ENCODE measurements around the gene CTNNA3. TPM values are rescaled to one million over a fixed set of nuclear protein-coding genes. Genes with fewer than 3 reads are reported as not detected.

The CTNNA3 gene
- total RNA-seq, 1 donor = not detected

GRCh38 chr10:66842371-66842770 is 853.6 kb downstream of the CTNNA3 start:
- no peaks in the 10 kb centered on the region for H3K36me3 ChIP-seq (ENCODE audit: insufficient read depth, low read length)

GRCh38 chr10:66838656-66839055 is 857.3 kb downstream of the CTNNA3 start:
- TF ChIP-seq CTCF (IDR thresholded peaks at IDR 0.05; ENCODE audit: extremely low read depth, low read depth, low read length) = no peak
- Histone ChIP-seq H2AFZ (ENCODE audit: low read length) (no peak overlapping the region), H3K36me3 (ENCODE audit: insufficient read depth, low read length) (no peaks in the 10 kb centered on the region), H3K27ac (ENCODE audit: low read depth, low read length) (no peak overlapping the region), H3K9me3 (ENCODE audit: low read depth, low read length) (no peaks in the 10 kb centered on the region), H3K27me3 (ENCODE audit: insufficient read depth, low read length) (no peaks in the 10 kb centered on the region), H4K20me1 (ENCODE audit: insufficient read depth, low read length) (no peaks in the 10 kb centered on the region), H3K4me2 (ENCODE audit: insufficient read depth, low read length) (no peak overlapping the region), H3K4me3 (ENCODE audit: insufficient read depth, low read length) (no peak overlapping the region), H3K4me1 (ENCODE audit: insufficient read depth, low read length) (no peaks in the 10 kb centered on the region), H3K79me2 (ENCODE audit: insufficient read depth, low read length) (no peaks in the 10 kb centered on the region)
- DNase-seq (ENCODE audit: insufficient read length, low spot score, missing footprints) = no peak

More at GRCh38 chr10:66842371-66842770, 853.6 kb downstream of the CTNNA3 start:
- H3K27ac ChIP-seq (ENCODE audit: low read depth, low read length) = no peak overlapping the region
- H2AFZ ChIP-seq (ENCODE audit: low read length) = no peak overlapping the region
- H3K4me1 ChIP-seq (ENCODE audit: insufficient read depth, low read length) = no peaks in the 10 kb centered on the region
- no peak overlapping the region for H3K4me3 ChIP-seq (ENCODE audit: insufficient read depth, low read length)
- no peak overlapping the region for H3K4me2 ChIP-seq (ENCODE audit: insufficient read depth, low read length)
- H4K20me1 ChIP-seq (ENCODE audit: insufficient read depth, low read length) = no peaks in the 10 kb centered on the region
- no peaks in the 10 kb centered on the region for H3K9me3 ChIP-seq (ENCODE audit: low read depth, low read length)
- DNase-seq (ENCODE audit: insufficient read length, low spot score, missing footprints) = no peak
- H3K79me2 ChIP-seq (ENCODE audit: insufficient read depth, low read length) = no peaks in the 10 kb centered on the region
- no peaks in the 10 kb centered on the region for H3K27me3 ChIP-seq (ENCODE audit: insufficient read depth, low read length)
- TF ChIP-seq CTCF (IDR thresholded peaks at IDR 0.05; ENCODE audit: extremely low read depth, low read depth, low read length) = no peak

- no peak overlapping the region for H3K27ac ChIP-seq (ENCODE audit: low read depth, low read length)
- TF ChIP-seq CTCF (IDR thresholded peaks at IDR 0.05; ENCODE audit: extremely low read depth, low read depth, low read length) = no peak
- no peaks in the 10 kb centered on the region for H4K20me1 ChIP-seq (ENCODE audit: insufficient read depth, low read length)
- no peaks in the 10 kb centered on the region for H3K9me3 ChIP-seq (ENCODE audit: low read depth, low read length)
- no peak overlapping the region for H3K4me3 ChIP-seq (ENCODE audit: insufficient read depth, low read length)
- DNase-seq (ENCODE audit: insufficient read length, low spot score, missing footprints) = no peak
- no peaks in the 10 kb centered on the region for H3K27me3 ChIP-seq (ENCODE audit: insufficient read depth, low read length)
- no peak overlapping the region for H3K4me2 ChIP-seq (ENCODE audit: insufficient read depth, low read length)
- H2AFZ ChIP-seq (ENCODE audit: low read length) = no peak overlapping the region
- no peaks in the 10 kb centered on the region for H3K36me3 ChIP-seq (ENCODE audit: insufficient read depth, low read length)
- H3K4me1 ChIP-seq (ENCODE audit: insufficient read depth, low read length) = no peaks in the 10 kb centered on the region
- no peaks in the 10 kb centered on the region for H3K79me2 ChIP-seq (ENCODE audit: insufficient read depth, low read length)
Observed at GRCh38 chr10:66837990-66838389, 858.0 kb downstream of the CTNNA3 start.

GRCh38 chr10:66837335-66837734 is 858.7 kb downstream of the CTNNA3 start:
- H3K27ac ChIP-seq (ENCODE audit: low read depth, low read length) = no peak overlapping the region
- DNase-seq (ENCODE audit: insufficient read length, low spot score, missing footprints) = no peak

More at GRCh38 chr10:66837335-66837734, 858.7 kb downstream of the CTNNA3 start:
- Histone ChIP-seq H2AFZ (ENCODE audit: low read length) (no peak overlapping the region), H3K79me2 (ENCODE audit: insufficient read depth, low read length) (no peaks in the 10 kb centered on the region), H3K9me3 (ENCODE audit: low read depth, low read length) (no peaks in the 10 kb centered on the region), H3K4me2 (ENCODE audit: insufficient read depth, low read length) (no peak overlapping the region), H3K4me3 (ENCODE audit: insufficient read depth, low read length) (no peak overlapping the region), H3K27me3 (ENCODE audit: insufficient read depth, low read length) (no peaks in the 10 kb centered on the region), H3K36me3 (ENCODE audit: insufficient read depth, low read length) (no peaks in the 10 kb centered on the region), H3K4me1 (ENCODE audit: insufficient read depth, low read length) (no peaks in the 10 kb centered on the region), H4K20me1 (ENCODE audit: insufficient read depth, low read length) (no peaks in the 10 kb centered on the region)
- TF ChIP-seq CTCF (IDR thresholded peaks at IDR 0.05; ENCODE audit: extremely low read depth, low read depth, low read length) = no peak

Data from osteoblast (primary cell).